ENCODE results near the gene IL15.

The IL15 gene

GRCh38 chr4:141782205-141782604 is 145.8 kb downstream of the IL15 start:
- no peak for DNase-seq (ENCODE audit: low read depth)

Measured in activated T-cell treated with anti-CD3 and anti-CD28 coated beads for 48 hours (primary cell).